HEK293T (cell line): Measurements from ENCODE around the gene ADAMTS3.

Experiments used
- BHLHE40 ChIP-seq: fragments of 450-650 bp; IDR thresholded peaks from 2 replicates; pipeline ENCODE4 v1.6.1; 2016; ENCODE audit warnings: mild to moderate bottlenecking, moderate library complexity, borderline replicate concordance
- FOXK2 ChIP-seq: fragments of 450-650 bp; IDR thresholded peaks from 2 replicates; pipeline ENCODE4 v1.6.1; 2016; ENCODE audit warnings: mild to moderate bottlenecking
- HDGF ChIP-seq: fragments of 450-650 bp; IDR thresholded peaks from 2 replicates; pipeline ENCODE4 v1.6.1; 2017; ENCODE audit warnings: antibody characterized with exemption, borderline replicate concordance
- SP1 ChIP-seq: fragments of 450-650 bp; IDR thresholded peaks from 2 replicates; pipeline ENCODE4 v1.6.1; 2017
- SUZ12 ChIP-seq: fragments of 450-650 bp; IDR thresholded peaks from 2 replicates; pipeline ENCODE4 v1.6.1; 2016; ENCODE audit warnings: mild to moderate bottlenecking

GRCh38 chr4:72243641-72244040, 325.4 kb downstream of the ADAMTS3 start:
- TF ChIP-seq SUZ12 (no peak), FOXK2 (no peak), SP1 (no peak), HDGF (no peak), BHLHE40 (no peak)
